Thyroid gland (tissue), 4 donors: Measurements from ENCODE around the gene RBMX2.
"Not testable (repeated sequence)": the region's sequence is repeated elsewhere in the genome, so short reads cannot be mapped to it uniquely, and the experiment has no call there.

Experiments
- CTCF ChIP-seq, 6 experiments: fragments of 200-600 bp in 3 of 6; fragments of 450-650 bp in 3 of 6; sonication (generic) in 3 of 6; IDR thresholded peaks; one replicate each; pipeline ENCODE4 v1.5.1; 2016 to 2019; ENCODE audit warnings: antibody characterized with exemption in 6 of 6, mild to moderate bottlenecking in 2 of 6, inconsistent platforms in 1 of 6, moderate library complexity in 1 of 6
- POLR2A ChIP-seq, 2 donors: fragments of 450-650 bp; IDR thresholded peaks; one replicate each; pipeline ENCODE4 v1.6.1; 2017; ENCODE audit warnings: antibody characterized with exemption in 2 of 2, mild to moderate bottlenecking in 2 of 2, moderate library complexity in 1 of 2

- not testable (repeated sequence) for TF ChIP-seq CTCF, POLR2A (IDR thresholded peaks at IDR 0.05)
These were observed 36.2 kb downstream of the RBMX2 start for GRCh38 chrX:130437996-130438395.
